Upper lobe of right lung (tissue), 1 donor: ENCODE results near the gene FAM163A. TPM values are rescaled to one million over a fixed set of nuclear protein-coding genes. Genes with fewer than 3 reads are reported as not detected.

Experiments used
- ATAC-seq: fragments of 200-7000 bp; cut with Tn5 transposase; one replicate; pipeline ENCODE4 v1.9.1; 2020; ENCODE audit warnings: mild to moderate bottlenecking, moderate library complexity
- DNase-seq: peaks from one replicate; pipeline ENCODE4 v3.0.0-alpha.2; 2020
- H3K27ac ChIP-seq: fragments of 200-600 bp; one replicate; pipeline ENCODE4 v1.8.0; 2022
- H3K27me3 ChIP-seq: fragments of 200-600 bp; one replicate; pipeline ENCODE4 v1.8.0; 2022; ENCODE audit warnings: mild to moderate bottlenecking
- H3K36me3 ChIP-seq: fragments of 200-600 bp; one replicate; pipeline ENCODE4 v1.8.0; 2022
- H3K4me1 ChIP-seq: fragments of 200-600 bp; one replicate; pipeline ENCODE4 v1.8.0; 2022
- H3K4me3 ChIP-seq: fragments of 200-600 bp; one replicate; pipeline ENCODE4 v1.8.0; 2022; ENCODE audit warnings: mild to moderate bottlenecking
- H3K9me3 ChIP-seq: fragments of 200-600 bp; one replicate; pipeline ENCODE4 v1.8.0; 2022
- intact Hi-C: fragments of 100-400 bp; cut with DNase I; formaldehyde crosslinking; loops from one replicate; pipeline ENCODE4 v1.11.0; 2022
- total RNA-seq: library from RNA; stranded (reverse); fragmentation: NEBNext Ultra II Directional; extraction: Animal tissue kit (Norgen Biotek cat#: 25700); gene quantifications from one replicate; pipeline ENCODE4 v1.2.1, GENCODE V29; 2021
- TF ChIP-seq, protein P1 (sequence below): fragments of 200-600 bp; IDR thresholded peaks from one replicate; pipeline ENCODE4 v1.8.0; 2022; ENCODE audit warnings: antibody characterized with exemption
- donor health status: DM: no; HTN: yes; CAD: no; lungs with severe emphysema.

FAM163A gene
- total RNA-seq, 1 donor from 2014 or later: not detected

DNA sequence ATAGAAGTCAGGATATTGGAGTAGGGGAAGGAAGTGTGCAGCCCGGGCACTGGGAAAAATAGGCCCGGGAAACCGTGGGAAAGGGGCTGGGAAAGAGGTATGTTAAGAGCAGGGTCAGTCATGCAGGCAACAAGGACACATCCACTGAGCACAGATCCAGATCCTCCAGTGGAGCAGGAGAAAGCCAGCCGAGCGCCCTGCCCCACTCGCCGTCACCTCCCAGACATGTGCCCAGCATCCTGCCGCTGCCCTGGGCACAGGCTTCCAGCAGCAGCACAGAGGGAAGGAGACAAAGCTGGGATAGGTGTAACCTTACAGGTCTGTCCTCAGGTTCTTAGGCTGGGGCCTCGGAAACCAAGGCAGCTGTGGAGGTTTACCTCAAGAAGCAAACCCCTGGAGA lies 64.2 kb downstream of the FAM163A start:
- Histone ChIP-seq H3K36me3 (no peaks in the 10 kb centered on the region), H3K4me1 (no peaks in the 10 kb centered on the region), H3K9me3 (no peaks in the 10 kb centered on the region), H3K4me3 (no peak overlapping the region), H3K27me3 (no peaks in the 10 kb centered on the region), H3K27ac (no peak overlapping the region)
- ATAC-seq: no peak
- no peak for DNase-seq
- intact Hi-C loops: no loop called here
- TF ChIP-seq, protein P1, sequence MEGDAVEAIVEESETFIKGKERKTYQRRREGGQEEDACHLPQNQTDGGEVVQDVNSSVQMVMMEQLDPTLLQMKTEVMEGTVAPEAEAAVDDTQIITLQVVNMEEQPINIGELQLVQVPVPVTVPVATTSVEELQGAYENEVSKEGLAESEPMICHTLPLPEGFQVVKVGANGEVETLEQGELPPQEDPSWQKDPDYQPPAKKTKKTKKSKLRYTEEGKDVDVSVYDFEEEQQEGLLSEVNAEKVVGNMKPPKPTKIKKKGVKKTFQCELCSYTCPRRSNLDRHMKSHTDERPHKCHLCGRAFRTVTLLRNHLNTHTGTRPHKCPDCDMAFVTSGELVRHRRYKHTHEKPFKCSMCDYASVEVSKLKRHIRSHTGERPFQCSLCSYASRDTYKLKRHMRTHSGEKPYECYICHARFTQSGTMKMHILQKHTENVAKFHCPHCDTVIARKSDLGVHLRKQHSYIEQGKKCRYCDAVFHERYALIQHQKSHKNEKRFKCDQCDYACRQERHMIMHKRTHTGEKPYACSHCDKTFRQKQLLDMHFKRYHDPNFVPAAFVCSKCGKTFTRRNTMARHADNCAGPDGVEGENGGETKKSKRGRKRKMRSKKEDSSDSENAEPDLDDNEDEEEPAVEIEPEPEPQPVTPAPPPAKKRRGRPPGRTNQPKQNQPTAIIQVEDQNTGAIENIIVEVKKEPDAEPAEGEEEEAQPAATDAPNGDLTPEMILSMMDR: no peak

DNA sequence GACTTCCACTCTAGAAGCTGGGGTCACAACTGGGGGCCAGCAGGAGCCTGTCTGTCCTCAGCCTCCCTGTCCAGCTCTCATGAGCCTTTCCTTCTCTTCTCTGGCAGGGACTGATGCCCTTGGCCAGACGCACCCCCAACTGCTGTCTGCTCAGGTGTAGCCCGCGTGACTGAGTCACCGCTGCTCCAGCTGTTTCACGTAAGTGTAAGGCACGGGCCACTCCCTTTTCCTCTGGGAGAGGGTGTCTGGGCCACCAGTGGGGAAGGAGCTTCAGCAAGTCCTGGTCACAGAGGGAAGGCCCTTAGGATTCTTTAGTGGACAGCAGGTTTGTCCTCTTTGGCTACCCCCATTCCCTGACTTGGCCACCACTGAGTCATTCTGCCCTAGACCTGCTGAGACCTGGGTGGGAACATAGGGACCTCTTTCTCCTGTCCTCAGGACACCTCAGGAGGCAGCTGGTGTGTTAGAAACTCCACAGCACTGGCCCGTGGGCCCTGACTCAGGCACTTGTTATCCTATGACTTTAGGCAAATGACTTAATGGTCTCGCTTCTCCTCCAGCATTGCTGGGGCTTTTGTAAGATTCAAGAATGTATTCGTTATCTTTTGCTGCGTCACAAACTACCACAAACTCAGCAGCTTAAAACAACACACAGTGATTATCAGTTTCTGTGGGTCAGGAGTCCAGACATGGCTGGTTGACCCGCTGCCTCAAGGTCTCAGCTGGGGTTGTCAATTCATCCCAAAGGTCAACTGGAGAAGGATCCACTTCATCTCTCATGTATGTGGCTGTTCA lies 64.8 kb downstream of the FAM163A start:
- Histone ChIP-seq H3K36me3 (no peaks in the 10 kb centered on the region), H3K4me1 (no peaks in the 10 kb centered on the region), H3K4me3 (no peak overlapping the region), H3K9me3 (no peaks in the 10 kb centered on the region), H3K27ac (no peak overlapping the region), H3K27me3 (no peaks in the 10 kb centered on the region)
- intact Hi-C loops: no loop called here
- TF ChIP-seq, protein P1: no peak
- DNase-seq: no peak
- ATAC-seq: no peak

DNA sequence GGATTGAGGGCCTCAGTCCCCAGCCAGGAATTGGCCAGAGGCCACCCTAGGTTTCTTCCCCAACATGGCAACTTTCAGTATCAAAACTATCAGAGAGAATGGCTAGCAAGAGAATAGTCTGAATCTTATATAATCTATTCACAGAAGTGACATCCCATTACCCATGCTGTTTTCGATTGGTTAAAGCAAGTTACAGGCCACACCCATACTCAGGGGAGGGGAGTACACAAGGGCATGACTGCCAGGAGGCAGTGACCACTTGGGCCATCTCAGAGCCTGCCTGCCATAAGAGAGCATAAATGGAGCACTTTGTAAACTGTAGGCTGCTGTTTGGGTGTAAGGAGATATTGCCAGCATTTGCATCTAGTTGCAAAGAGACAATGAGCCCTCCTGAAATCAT lies 65.4 kb downstream of the FAM163A start:
- no peak for ATAC-seq
- intact Hi-C loops: no loop called here
- no peaks in the 10 kb centered on the region for H3K4me1 ChIP-seq
- H3K27ac ChIP-seq: no peak overlapping the region
- TF ChIP-seq, protein P1: no peak
- H3K4me3 ChIP-seq: no peak overlapping the region
- H3K36me3 ChIP-seq: no peaks in the 10 kb centered on the region
- no peak for DNase-seq
- H3K9me3 ChIP-seq: no peaks in the 10 kb centered on the region
- H3K27me3 ChIP-seq: no peaks in the 10 kb centered on the region

DNA sequence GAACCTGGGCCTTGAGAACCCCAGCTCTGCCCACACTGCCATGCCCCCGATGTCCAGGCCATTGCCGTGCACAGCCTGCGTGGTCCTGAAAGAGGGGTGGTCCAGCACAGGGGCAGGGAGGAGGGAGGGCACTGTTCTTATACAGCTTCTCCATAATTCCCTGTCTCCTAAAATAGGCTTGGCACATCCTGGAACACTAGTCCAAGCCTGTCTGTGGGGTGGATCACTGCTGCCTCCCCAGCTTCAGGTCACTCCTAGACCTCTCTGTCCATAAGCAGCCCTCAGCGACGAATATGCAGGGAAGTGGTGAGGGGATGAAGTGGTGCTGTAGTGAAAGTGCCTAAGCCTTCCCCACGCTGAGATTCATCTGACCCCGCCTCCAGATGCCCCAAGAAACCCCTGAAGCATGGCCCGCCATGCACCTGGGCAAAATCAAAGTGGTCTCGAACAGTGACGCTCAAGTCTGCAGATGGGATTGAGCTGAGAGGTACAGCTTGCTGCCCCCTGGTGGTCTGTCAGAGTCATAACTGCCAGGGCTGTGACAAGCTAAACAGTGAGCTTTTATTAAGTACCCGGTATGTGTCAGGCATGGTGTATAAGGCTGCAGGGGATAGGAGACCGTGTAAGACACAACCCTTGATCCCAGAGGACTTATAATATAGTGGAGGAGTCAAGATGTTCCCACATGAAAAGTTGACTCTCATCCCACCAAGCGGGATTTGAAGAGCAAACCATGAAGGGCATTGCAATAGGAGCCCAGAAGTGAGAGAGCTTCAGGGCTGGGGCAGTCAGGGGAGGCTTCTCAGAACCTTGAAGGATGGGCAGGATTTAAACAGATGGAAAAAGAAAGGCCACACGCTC lies 66.6 kb downstream of the FAM163A start:
- DNase-seq (no peak), ATAC-seq (peak; percentile 80)
- H3K36me3 ChIP-seq: no peaks in the 10 kb centered on the region
- TF ChIP-seq, protein P1: peak; percentile 91
- no peaks in the 10 kb centered on the region for H3K27me3 ChIP-seq
- intact Hi-C loops: loop anchor here (5.0 kb wide), 1 partner anchor 102 kb away; no protein-coding TSS in a partner anchor
- H3K4me3 ChIP-seq: no peak overlapping the region
- H3K4me1 ChIP-seq: peaks cover 7% of the 10 kb centered on the region
- H3K9me3 ChIP-seq: no peaks in the 10 kb centered on the region
- H3K27ac ChIP-seq: no peak overlapping the region

DNA sequence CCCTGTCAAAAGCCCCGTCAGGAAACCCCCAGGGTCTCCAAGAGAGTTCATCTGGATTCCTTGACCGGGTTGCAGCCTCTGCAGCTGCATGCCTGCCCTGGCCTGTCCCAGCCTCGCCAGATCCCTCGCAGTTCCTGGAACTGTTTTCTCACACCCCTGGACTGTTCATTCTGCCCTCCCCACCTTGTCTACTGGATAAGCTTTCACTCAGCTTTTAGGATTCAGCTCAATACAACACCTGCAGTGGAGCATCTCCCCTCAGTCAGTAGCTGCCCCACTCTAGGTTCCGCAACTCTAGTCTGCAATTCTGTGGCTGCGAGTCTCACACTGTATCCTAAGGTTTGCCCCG lies 67.2 kb downstream of the FAM163A start:
- TF ChIP-seq, protein P1: no peak
- Histone ChIP-seq H3K36me3 (no peaks in the 10 kb centered on the region), H3K4me3 (no peak overlapping the region), H3K27me3 (no peaks in the 10 kb centered on the region), H3K4me1 (peaks cover 10% of the 10 kb centered on the region), H3K27ac (no peak overlapping the region), H3K9me3 (no peaks in the 10 kb centered on the region)
- ATAC-seq: no peak
- intact Hi-C loops: loop anchor here (5.0 kb wide), 1 partner anchor 103 kb away; no protein-coding TSS in a partner anchor
- no peak for DNase-seq
